CD4-positive, CD25-positive, alpha-beta regulatory T cell (primary cell): ENCODE data around the gene OTOGL. TPM values are rescaled to one million over a fixed set of nuclear protein-coding genes. Genes with fewer than 3 reads are reported as not detected.
A peak's percentile ranks its signal among the peaks of the same experiment; 100 is the strongest.

Experiments
- ATAC-seq, 2 donors: fragments of 150-1000 bp; cut with Tn5 transposase; one replicate each; pipeline ENCODE4 v1.10.0; 2021; ENCODE audit warnings: low read depth in 2 of 2, moderate number of reproducible peaks in 2 of 2, moderate library complexity in 1 of 2
- DNase-seq, 3 donors: peaks; one replicate each; pipeline versions ENCODE4 v3.0.0 to v3.0.0-alpha.2; 2012 to 2022; ENCODE audit warnings: mixed read lengths in 1 of 3
- H3K27ac ChIP-seq: one replicate; pipeline ENCODE4 v1.7.0; 2013; ENCODE audit warnings: mild to moderate bottlenecking, low read length; ENCODE audit not compliant: insufficient read depth, poor library complexity, severe bottlenecking
- H3K27me3 ChIP-seq: one replicate; pipeline ENCODE4 v1.7.0; 2013; ENCODE audit warnings: low read length; ENCODE audit not compliant: control insufficient read depth, insufficient read depth
- H3K36me3 ChIP-seq: one replicate; pipeline ENCODE4 v1.7.0; 2013; ENCODE audit warnings: mild to moderate bottlenecking, low read length, moderate library complexity; ENCODE audit not compliant: control insufficient read depth, insufficient read depth
- H3K4me1 ChIP-seq: 2 replicates; pipeline ENCODE4 v1.7.0; 2013; ENCODE audit warnings: mild to moderate bottlenecking, low read length; ENCODE audit not compliant: insufficient read depth, control insufficient read depth, poor library complexity, severe bottlenecking
- H3K4me3 ChIP-seq: one replicate; pipeline ENCODE4 v1.7.0; 2013; ENCODE audit warnings: low read depth, mild to moderate bottlenecking, low read length, moderate library complexity
- H3K9me3 ChIP-seq, 2 experiments: 1 replicate in 1 of 2; 2 replicates in 1 of 2; pipeline ENCODE4 v1.7.0; 2013; ENCODE audit warnings: low read length in 2 of 2, mild to moderate bottlenecking in 1 of 2, moderate library complexity in 1 of 2; ENCODE audit not compliant: control insufficient read depth in 2 of 2
- H3K27ac Mint-ChIP-seq, 3 donors: one replicate each; pipeline ENCODE4 v1.8.0; 2020 to 2022; ENCODE audit warnings: mild to moderate bottlenecking in 3 of 3, mixed read lengths in 3 of 3, moderate library complexity in 2 of 3
- H3K27me3 Mint-ChIP-seq: one replicate; pipeline ENCODE4 v1.8.0; 2022; ENCODE audit warnings: mild to moderate bottlenecking, mixed read lengths
- H3K36me3 Mint-ChIP-seq: one replicate; pipeline ENCODE4 v1.8.0; 2020; ENCODE audit warnings: mixed read lengths
- H3K4me1 Mint-ChIP-seq, 4 donors: one replicate each; pipeline ENCODE4 v1.8.0; 2020 to 2022; ENCODE audit warnings: mixed read lengths in 4 of 4, mild to moderate bottlenecking in 1 of 4
- H3K4me3 Mint-ChIP-seq, 4 donors: one replicate each; pipeline ENCODE4 v1.8.0; 2020 to 2022; ENCODE audit warnings: mild to moderate bottlenecking in 4 of 4, mixed read lengths in 4 of 4, moderate library complexity in 3 of 4
- H3K9me3 Mint-ChIP-seq, 7 donors: one replicate each; pipeline ENCODE4 v1.8.0; 2020 to 2022; ENCODE audit warnings: mixed read lengths in 7 of 7, mild to moderate bottlenecking in 3 of 7, moderate library complexity in 2 of 7
- polyA plus RNA-seq, 4 donors: library from polyadenylated mRNA; unstranded; fragments of 300-500 nt; fragmentation: Illumina TruSeq; gene quantifications; one replicate each; pipeline ENCODE4 v1.2.3, GENCODE V29; 2021
- total RNA-seq: library from RNA; stranded (reverse); gene quantifications from one replicate; pipeline ENCODE4 v1.2.3, GENCODE V29; 2022

Gene OTOGL
- total and polyA plus RNA-seq, 5 donors from 2014 or later = not detected

GRCh38 chr12:80173083-80173864 lies 73.9 kb downstream of the OTOGL start:
- Mint-ChIP-seq H3K9me3 (peaks cover 0 to under 1% (median 0%) of the 10 kb centered on the region in 7 donors), H3K4me3 (no peak overlapping the region), H3K27me3 (peaks cover 4% of the 10 kb centered on the region), H3K36me3 (no peaks in the 10 kb centered on the region), H3K27ac (no peak overlapping the region), H3K4me1 (peaks cover 0 to 1% (median 0%) of the 10 kb centered on the region in 4 donors)
- no peaks in the 10 kb centered on the region for H3K27me3 ChIP-seq
- no peaks in the 10 kb centered on the region for H3K4me1 ChIP-seq
- H3K36me3 ChIP-seq = no peaks in the 10 kb centered on the region
- DNase-seq (no peak), ATAC-seq (no peak)
- no peak overlapping the region for H3K27ac ChIP-seq
- no peaks in the 10 kb centered on the region for H3K9me3 ChIP-seq
- H3K4me3 ChIP-seq = no peak overlapping the region

- Histone ChIP-seq H3K9me3 (no peaks in the 10 kb centered on the region), H3K4me3 (no peak overlapping the region), H3K4me1 (no peaks in the 10 kb centered on the region), H3K27ac (no peak overlapping the region), H3K36me3 (no peaks in the 10 kb centered on the region), H3K27me3 (no peaks in the 10 kb centered on the region)
- peaks cover 0 to 4% (median 0%) of the 10 kb centered on the region in 7 donors for H3K9me3 Mint-ChIP-seq
- H3K4me1 Mint-ChIP-seq = peaks cover 0 to 3% (median 0%) of the 10 kb centered on the region in 4 donors
- ATAC-seq (no peak), DNase-seq (peak in 1 of 3 donors; percentile 32)
- H3K36me3 Mint-ChIP-seq = no peaks in the 10 kb centered on the region
- no peak overlapping the region for H3K27ac Mint-ChIP-seq
- peaks cover 4% of the 10 kb centered on the region for H3K27me3 Mint-ChIP-seq
- no peak overlapping the region for H3K4me3 Mint-ChIP-seq
These were observed 76.1 kb downstream of the OTOGL start for GRCh38 chr12:80175307-80175930.

- no peak overlapping the region for H3K27ac Mint-ChIP-seq
- DNase-seq = no peak
- H3K36me3 Mint-ChIP-seq = no peaks in the 10 kb centered on the region
- Histone ChIP-seq H3K9me3 (no peaks in the 10 kb centered on the region), H3K27ac (no peak overlapping the region), H3K4me1 (no peaks in the 10 kb centered on the region), H3K36me3 (no peaks in the 10 kb centered on the region), H3K4me3 (no peak overlapping the region), H3K27me3 (no peaks in the 10 kb centered on the region)
- peaks cover 0 to 3% (median 0%) of the 10 kb centered on the region in 4 donors for H3K4me1 Mint-ChIP-seq
- ATAC-seq = no peak
- H3K4me3 Mint-ChIP-seq = no peak overlapping the region
- H3K27me3 Mint-ChIP-seq = peaks cover 4% of the 10 kb centered on the region
- peaks cover 0 to 4% (median 0%) of the 10 kb centered on the region in 7 donors for H3K9me3 Mint-ChIP-seq
These were observed 77.4 kb downstream of the OTOGL start for GRCh38 chr12:80176706-80177105.

- peaks cover 0 to 4% (median 0%) of the 10 kb centered on the region in 7 donors for H3K9me3 Mint-ChIP-seq
- H3K36me3 Mint-ChIP-seq = no peaks in the 10 kb centered on the region
- no peaks in the 10 kb centered on the region for H3K27me3 ChIP-seq
- H3K27ac ChIP-seq = no peak overlapping the region
- DNase-seq (peak in 1 of 3 donors; percentile 24), ATAC-seq (no peak)
- no peak overlapping the region for H3K4me3 ChIP-seq
- H3K9me3 ChIP-seq = no peaks in the 10 kb centered on the region
- no peak overlapping the region for H3K4me3 Mint-ChIP-seq
- no peaks in the 10 kb centered on the region for H3K36me3 ChIP-seq
- no peak overlapping the region for H3K27ac Mint-ChIP-seq
- H3K4me1 Mint-ChIP-seq = peaks cover 0 to 5% (median 2%) of the 10 kb centered on the region in 4 donors
- H3K27me3 Mint-ChIP-seq = peaks cover 4% of the 10 kb centered on the region
- no peaks in the 10 kb centered on the region for H3K4me1 ChIP-seq
These were observed 79.5 kb downstream of the OTOGL start for GRCh38 chr12:80178846-80179245.

- H3K4me3 Mint-ChIP-seq = no peak overlapping the region
- no peak overlapping the region for H3K27ac Mint-ChIP-seq
- peaks cover 0 to 5% (median under 1%) of the 10 kb centered on the region in 4 donors for H3K4me1 Mint-ChIP-seq
- Histone ChIP-seq H3K4me3 (no peak overlapping the region), H3K4me1 (no peaks in the 10 kb centered on the region), H3K27me3 (no peaks in the 10 kb centered on the region), H3K27ac (no peak overlapping the region), H3K36me3 (no peaks in the 10 kb centered on the region), H3K9me3 (no peaks in the 10 kb centered on the region)
- peaks cover 4% of the 10 kb centered on the region for H3K27me3 Mint-ChIP-seq
- H3K36me3 Mint-ChIP-seq = no peaks in the 10 kb centered on the region
- no peak for ATAC-seq
- DNase-seq = no peak
- peaks cover 0 to under 1% (median 0%) of the 10 kb centered on the region in 7 donors for H3K9me3 Mint-ChIP-seq
These were observed 84.6 kb downstream of the OTOGL start for GRCh38 chr12:80183939-80184338.

GRCh38 chr12:80184926-80185325 lies 85.6 kb downstream of the OTOGL start:
- DNase-seq = no peak
- H3K4me3 Mint-ChIP-seq = no peak overlapping the region

GRCh38 chr12:80186727-80187217 lies 87.4 kb downstream of the OTOGL start:
- no peaks in the 10 kb centered on the region for H3K9me3 Mint-ChIP-seq
- no peak overlapping the region for H3K4me3 Mint-ChIP-seq
- no peak overlapping the region for H3K4me3 ChIP-seq
- H3K4me1 Mint-ChIP-seq = peaks cover 0 to 5% (median 0%) of the 10 kb centered on the region in 4 donors
- no peaks in the 10 kb centered on the region for H3K27me3 ChIP-seq
- H3K9me3 ChIP-seq = no peaks in the 10 kb centered on the region
- ATAC-seq = no peak
- peaks cover 4% of the 10 kb centered on the region for H3K27me3 Mint-ChIP-seq
- no peaks in the 10 kb centered on the region for H3K4me1 ChIP-seq
- no peaks in the 10 kb centered on the region for H3K36me3 Mint-ChIP-seq
- no peak overlapping the region for H3K27ac Mint-ChIP-seq
- no peak overlapping the region for H3K27ac ChIP-seq
- H3K36me3 ChIP-seq = no peaks in the 10 kb centered on the region
- peak; percentile 1 to 64 (median 39) for DNase-seq

More at GRCh38 chr12:80184926-80185325, 85.6 kb downstream of the OTOGL start:
- ATAC-seq = no peak
- no peaks in the 10 kb centered on the region for H3K9me3 Mint-ChIP-seq
- H3K9me3 ChIP-seq = no peaks in the 10 kb centered on the region
- no peaks in the 10 kb centered on the region for H3K36me3 ChIP-seq
- H3K4me1 Mint-ChIP-seq = peaks cover 0 to 5% (median 0%) of the 10 kb centered on the region in 4 donors
- no peak overlapping the region for H3K27ac Mint-ChIP-seq
- no peaks in the 10 kb centered on the region for H3K36me3 Mint-ChIP-seq
- no peak overlapping the region for H3K27ac ChIP-seq
- no peak overlapping the region for H3K4me3 ChIP-seq
- H3K27me3 Mint-ChIP-seq = peaks cover 4% of the 10 kb centered on the region
- H3K27me3 ChIP-seq = no peaks in the 10 kb centered on the region
- H3K4me1 ChIP-seq = no peaks in the 10 kb centered on the region
